HG03442 (cell line): ENCODE data around the gene TMEM115.
A peak's percentile ranks its signal among the peaks of the same experiment; 100 is the strongest.

ENCODE experiments used
- ATAC-seq: cut with Tn5 transposase; IDR thresholded peaks from one replicate; pipeline ENCODE4 v1.9.1; 2021; ENCODE audit warnings: mild to moderate bottlenecking, moderate library complexity; ENCODE audit not compliant: unreplicated experiment

TMEM115 gene

DNA sequence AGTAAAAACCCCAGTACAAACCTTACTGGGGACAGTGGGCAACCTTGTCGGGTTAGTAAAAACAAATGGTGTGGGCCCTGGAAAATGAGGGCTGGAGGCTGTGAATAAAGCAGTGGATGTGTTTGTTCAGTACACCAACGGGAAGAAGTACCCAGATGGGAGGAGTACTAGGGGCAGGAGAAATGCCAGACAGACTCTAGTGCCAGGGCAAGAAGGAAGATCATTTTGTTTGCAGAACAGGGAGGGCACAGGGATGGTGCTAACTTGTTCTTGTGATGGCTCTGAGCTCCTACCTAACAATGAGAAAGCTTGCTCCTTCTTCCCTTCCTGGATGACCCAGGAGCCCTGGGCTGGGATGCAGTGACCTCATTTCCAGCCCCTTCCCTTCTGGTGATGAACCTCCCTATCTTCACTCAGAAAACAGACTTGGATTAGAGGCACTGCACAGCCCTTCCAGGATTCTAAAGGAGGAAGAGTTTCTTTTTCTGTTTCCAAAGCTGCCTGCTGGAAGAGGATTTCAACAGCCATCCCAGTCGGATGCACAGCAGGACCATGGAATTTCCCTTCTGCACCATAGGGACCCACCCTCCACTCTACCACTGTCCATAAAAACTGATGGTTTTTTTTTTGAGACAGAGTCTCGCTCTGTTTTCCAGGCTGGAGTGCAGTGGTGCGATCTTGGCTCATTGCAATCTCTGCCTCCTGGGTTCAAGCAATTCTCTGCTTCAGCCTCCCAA lies 24.8 kb downstream of the TMEM115 start:
- no peak for ATAC-seq

DNA sequence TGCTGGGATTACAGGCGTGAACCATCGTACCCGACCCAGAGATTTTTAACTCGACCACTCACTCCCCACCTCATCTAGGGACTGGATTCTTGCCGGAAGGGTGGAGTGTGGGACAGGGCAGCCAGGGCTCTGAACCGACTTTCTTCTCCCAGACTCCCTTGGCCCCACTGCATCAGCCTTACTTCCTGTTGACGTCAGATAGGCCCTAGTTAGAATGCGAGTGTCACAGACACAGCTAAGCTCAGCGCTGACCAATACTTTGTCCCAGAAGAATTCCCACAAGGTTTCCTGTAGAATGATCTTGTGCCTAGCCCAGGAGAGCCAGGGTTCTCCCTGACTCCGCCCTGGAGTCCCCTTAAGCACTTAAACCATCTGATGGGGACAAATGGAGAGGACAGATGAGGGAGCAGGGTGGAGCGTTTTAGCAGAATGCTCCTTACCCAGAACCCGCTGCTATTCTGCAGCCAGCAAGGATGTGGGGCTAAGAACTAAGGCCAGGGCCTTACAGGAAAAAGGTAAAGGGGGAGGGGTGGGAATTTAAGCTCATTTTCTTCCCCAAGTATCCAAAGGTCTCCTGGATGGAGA lies 25.5 kb downstream of the TMEM115 start:
- ATAC-seq: no peak

DNA sequence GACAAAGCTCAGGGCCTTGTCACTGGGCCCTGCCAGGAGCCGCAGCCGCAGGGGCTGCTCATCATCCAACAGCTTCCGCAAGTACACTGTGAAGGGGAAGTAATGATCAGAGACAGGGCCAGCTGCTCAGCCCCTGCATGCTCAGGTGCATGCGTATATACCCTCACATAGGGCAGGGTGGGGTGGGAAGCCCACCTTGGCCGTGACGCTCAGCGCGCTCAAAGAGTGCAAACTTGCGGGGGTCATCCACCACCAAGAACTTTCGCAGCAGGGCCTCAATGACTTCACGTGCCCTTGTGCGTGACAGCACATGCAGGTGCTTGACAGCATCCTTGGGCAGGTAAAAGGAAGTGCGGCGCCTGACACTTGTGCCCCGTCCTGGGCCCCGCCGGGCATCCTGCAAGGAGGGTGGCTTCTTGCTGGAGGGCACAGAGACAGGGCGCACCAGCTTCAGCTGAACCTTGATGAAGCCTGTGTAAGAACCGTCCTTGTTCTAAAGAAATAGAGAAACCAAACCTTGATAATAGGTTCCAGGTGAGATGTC lies 27.9 kb downstream of the TMEM115 start:
- ATAC-seq: no peak

DNA sequence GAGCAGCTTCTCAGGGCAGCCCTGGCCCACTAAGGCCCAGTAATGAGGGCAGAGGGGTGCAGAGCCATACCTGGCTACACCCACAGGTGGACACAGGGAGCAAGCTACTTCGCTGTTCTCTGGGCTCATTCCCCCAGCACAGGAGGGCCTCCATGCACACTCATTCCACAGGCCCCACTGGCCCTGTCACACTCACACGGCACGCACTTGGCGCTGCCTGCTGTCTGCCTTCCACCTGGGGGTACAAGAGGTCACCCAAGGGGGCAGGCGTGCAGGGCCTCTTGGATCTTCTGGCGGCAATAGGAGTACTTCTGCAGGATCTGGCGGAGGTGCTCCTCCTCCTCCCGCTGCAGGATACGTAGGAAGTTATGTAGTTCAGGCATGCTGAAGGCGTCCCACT lies 29.0 kb downstream of the TMEM115 start:
- ATAC-seq: no peak

DNA sequence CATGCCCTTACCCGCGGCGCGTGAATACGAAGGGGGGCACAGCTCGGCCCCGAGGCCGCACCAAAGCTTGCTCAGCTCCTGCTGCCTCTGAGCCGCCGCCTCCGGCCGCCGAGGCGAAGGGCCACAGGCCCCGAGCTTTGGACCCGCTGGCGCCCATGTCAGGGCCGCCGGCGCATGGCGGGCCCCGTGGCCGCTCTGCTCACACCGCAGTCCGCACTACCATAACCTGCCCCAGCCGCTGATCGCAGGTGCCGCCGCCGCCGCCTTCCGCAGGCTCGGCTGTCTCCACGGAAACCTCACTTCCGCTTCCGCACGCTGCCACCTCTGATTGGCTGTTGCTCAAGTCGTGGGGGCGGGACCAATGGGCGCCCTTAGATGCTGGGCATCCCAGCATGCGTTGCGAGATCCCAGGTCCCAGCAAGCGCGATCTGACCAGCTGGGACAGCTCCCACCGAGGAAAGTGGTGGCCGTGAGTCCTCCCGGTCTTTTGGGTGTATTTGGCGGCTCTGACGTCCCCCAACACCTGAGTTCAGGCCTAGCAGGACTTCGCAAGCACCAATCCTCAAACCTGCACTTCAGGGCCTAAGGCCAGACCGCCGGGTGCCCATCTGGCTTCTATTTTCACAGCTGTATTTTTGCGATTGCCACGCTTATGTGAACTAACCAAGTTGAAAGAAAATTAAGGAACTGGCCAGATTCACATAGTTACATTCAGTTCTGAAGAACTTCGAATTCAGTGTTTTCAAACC lies 31.2 kb downstream of the TMEM115 start, which contains the start of gene TUSC2:
Gene TUSC2 (minus strand): TSS at position 281 of the 749 bp plus-strand sequence. CDS start 124 bp downstream, at position 157.
- ATAC-seq: peak; percentile 87

DNA sequence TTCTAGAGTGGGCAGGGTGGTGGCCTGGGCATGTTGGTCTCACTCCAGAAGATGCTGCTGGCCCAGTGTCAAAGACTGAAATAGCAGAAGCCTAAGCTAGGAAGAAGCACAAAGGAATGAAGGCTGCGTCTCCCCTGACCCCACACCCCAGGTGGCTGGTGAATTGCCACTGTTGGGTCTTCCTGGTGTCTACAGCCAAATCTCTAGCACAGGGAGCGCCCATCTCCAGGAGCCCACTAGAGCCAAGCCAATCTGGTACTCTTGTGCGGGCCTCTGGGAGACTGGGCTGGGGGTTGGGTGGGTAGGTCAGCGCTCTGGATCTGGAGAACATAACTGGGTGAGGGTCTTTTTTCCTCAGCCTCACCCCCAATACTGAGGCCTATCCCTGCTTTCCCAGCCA lies 32.2 kb downstream of the TMEM115 start:
- no peak for ATAC-seq

DNA sequence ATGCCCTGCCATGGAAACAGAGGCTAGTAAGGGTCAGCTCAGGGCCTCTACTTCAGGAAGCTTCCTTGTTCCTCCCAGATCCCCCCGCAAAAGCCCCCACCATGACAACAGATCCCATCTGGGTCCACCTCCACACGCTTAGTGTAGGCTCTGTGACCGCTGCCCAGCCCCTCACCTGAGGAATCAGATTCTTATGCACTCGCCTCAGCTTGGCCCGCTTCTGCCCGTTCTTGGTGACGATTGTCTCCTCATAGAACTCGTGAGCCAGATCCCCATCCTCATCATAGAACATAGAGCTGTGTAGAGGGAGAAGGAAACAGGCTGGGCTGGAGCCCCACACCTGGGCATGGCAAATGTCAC lies 33.2 kb downstream of the TMEM115 start:
- ATAC-seq: no peak

DNA sequence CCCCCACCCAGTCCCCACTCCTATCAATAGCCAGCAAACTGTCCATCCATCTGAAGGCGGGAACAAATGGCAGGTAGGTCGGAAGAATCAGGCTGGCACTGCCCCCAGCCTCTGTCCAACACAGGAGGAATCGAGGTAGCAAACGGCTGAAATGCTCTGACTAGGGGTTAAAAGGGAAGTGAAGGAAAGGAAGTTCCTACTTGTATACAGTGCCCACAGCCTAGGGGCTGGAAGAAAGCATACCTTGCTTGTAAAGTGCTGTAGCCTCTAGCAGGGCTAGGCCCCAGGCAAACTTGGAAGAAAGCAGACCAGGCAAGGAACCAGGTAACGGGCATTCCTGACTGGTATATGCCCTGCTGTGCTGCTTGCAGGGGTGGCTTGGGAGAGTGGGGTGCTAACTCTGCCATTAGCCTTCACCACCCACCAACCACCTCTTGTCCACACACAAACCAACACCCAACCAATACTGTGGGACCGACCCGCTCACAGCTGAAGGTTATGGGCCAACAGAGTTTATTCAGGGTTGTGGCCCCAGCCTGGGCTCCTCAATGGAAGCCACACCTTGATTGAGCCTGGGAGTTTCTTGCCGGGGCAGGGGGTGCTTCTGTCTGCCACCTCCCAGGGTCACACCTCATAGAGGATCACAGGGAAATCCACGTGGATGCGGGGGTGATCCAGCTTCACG lies 33.7 kb downstream of the TMEM115 start:
- no peak for ATAC-seq

DNA sequence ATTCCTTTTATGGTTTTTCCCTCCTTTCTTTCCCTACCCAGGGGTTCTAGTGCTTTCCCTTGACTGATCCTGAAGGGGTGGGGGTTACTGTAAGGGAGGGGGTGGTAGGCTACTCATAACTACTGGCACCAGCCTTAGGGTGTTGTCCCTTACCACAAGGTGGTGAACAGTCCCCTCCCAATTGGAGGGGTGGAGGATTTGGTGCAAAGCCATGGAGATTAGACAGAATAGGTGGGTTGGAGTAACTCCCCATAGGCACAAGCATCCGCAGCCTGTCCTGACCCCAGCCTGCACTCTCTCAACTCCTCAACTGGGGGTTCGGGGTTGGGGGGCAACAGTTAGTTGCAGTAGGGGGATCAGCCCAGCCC lies 34.2 kb downstream of the TMEM115 start:
- no peak for ATAC-seq

DNA sequence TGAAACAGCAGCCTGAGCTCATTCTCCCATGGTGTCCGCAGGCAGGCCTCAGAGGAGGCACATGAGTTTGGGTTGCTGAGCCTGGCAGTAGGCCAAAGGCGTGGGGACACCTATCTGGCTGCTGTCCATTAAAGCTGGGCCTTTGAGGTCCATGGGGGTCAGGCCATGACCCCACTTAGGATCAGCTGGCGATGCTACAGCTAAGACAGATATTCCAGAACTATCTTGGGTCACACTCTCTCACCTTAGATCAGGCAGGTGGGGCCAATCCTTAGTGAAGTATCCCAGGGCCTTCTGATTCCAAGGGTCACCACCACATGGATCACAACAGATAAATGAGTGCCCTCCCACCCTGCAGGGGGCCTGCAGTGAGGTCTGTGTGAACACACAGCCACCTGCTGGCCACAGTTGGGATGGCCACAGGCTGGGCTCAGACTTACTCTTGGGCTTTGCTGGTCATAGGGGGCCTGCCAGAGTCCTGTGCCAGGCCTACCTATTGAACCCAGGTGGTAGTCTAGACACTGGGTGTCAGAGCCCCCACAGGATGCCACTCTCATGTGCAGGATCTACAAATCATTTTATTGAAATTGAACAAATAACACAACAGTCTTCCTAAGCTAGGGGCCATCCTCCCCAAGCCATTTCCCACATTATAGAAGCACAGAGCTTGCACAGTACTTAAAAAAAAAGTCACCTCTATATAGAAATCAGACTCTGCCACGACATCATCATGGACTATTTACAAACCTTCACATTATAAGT lies 34.8 kb downstream of the TMEM115 start:
- no peak for ATAC-seq

DNA sequence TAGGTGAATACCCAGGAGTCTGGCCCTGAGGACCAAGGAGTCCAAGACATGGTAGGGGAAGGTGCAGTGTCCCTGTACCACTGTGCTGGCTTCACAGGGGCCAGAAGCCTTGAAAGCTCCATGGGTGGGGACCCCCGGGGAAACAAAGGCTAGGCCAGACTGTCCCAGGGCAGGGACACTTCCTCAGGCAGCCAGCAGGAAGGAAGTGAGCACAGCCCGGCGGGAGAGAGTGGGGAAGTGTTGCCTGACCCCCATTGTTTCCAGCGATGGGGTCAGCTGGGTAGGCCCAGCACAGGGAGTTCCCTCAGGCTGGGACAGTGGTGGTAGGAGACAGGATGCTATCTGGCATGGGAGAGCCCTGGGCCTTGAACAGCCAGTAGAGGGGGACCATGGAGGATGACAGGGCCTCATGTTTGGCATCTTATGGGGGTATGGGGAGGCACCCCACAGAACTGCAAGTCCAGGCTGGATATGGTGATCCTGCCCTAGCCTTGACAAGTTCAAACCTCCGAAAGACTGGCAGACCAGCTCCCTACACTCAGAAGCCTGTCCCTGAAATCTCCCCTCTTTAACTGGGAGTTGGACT lies 35.6 kb downstream of the TMEM115 start:
- ATAC-seq: no peak

DNA sequence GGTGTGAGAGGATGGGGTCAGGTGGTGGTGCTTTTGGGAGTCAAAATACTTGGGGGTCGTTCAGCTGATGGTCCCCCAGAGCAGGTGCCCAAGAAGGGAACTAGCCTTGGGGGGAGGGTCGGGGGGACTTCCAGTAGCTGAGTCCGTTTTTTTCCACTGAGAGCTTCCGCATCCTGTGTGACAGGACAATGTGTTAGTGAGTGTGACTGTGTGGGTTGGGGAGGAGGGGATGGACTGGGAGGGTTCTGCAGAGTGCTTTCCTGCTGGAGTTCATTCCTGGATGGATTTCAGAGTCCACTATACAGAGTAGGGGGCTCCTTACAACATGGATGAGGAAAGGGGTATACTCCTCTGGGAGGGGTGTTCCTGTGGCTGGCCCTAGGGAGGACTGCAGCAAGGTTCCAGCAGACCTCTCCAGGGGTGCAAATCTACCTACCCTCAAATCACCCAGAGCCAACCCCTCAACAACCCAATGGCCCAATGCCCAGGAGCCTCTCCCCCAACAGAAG lies 36.2 kb downstream of the TMEM115 start:
- ATAC-seq: no peak

DNA sequence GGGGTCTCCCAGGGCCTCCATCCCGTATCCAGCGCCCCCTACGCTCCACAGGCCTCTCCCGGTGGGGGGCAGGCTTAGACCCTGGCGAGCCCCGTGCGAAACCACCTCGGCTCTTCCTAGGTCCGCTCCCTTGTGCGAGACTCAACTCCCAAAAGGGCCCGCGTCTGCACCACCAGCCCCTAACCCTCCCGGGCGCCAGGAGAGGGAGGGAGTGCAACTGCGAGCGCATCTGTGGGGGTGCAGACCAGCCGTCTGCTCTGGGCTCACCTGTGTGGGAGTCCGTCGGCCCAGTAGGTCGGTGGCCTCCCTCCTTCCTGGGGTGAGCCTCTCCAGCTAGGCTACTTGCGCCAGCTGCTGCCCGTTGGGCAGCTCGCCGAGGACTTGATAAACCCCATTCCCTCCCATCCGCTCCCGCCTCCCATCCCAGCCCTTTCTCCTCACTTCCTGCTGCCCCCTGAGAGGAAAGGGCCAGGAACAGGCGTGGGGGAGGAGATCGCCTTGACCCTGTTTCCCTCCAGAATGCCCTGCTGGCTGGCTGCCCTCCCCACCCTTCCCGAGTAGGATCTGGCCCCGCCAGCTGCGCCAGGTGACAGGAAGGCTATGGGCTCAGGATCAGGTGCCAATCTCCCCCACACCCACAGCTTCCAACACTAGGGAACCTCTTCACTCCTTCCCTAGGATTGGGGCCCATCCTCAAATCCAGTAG lies 36.8 kb downstream of the TMEM115 start, which contains the start of gene HYAL2:
Gene HYAL2 (minus strand): TSS at position 360 of the 706 bp plus-strand sequence. CDS start 2,256 bp downstream, outside the sequence.
- no peak for ATAC-seq

DNA sequence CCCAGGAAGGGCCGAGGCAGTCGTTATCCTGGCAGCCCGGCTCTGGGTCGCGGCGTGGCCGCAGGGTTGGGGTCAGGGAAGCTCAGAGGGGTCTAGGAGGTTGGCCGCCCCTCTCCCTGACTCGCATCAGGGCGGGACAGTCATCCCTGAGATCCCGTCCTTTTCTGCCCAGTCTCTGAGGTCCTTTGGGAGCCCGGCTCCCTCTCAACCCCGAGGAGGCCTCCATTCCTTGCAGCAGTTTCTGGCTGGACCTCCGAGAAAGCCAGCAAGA lies 37.3 kb downstream of the TMEM115 start:
- no peak for ATAC-seq

DNA sequence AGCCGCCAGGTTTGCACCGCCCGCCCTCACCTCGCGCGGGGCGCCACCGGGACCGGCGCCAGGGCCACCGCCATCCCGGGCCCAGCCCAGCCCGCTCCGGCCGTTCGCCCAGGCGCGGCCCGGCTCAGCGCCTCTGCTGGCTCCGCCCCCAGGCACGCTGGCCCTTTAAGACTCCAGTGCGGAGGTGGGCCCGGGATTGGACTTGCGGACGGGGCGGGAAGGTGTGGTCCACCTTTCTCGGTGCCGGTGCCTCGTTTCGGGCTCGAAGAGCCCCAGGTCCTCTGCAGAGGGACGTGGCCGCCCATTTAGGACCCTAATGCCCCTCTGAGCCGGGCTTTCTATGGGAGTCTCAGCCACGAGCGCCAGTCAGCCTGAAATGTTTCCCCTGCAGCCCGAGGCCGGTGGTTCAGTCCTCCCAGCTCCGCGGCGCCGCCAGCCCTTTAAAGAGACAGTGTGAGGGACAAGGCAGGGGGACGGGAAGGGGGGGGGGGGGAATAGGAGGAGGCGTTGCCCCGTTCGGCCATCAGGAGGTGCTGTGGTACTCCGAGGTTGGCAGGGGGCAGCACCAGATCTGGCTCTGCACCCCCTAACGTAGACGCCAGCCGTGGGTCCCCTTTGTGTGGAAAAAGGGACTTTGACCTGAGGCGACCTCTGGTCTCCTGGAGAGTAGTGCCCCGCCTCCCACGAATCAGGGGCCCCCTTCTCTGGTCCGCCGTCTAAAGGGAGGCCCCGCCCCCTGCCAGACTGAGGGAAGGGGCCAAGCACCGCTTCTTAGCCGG lies 37.8 kb downstream of the TMEM115 start:
- peak; percentile 75 for ATAC-seq

DNA sequence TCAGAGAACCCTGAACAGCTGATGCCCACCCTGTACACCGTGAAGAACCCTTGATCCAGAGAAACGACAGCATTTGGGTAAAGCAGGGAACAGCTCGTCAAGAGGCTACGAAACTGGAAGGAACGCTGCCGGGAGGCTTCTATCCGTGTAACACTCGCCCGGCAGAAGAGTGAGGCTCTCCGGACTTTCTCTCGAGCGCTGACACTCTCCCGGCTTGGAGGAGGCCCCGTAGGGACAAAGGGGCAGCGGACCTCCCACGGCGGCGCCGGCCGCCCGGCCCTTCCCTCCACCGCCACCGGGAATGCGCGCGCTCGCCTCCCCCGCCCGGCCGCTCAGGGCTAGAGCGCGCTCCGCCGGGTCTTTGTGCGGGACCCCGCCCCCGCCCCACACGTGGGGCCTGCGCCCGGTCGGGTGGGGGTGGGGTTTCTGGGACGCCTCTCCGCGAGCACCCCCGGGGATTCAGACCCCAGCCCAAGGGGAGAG lies 38.4 kb downstream of the TMEM115 start:
- peak; percentile 44 for ATAC-seq

DNA sequence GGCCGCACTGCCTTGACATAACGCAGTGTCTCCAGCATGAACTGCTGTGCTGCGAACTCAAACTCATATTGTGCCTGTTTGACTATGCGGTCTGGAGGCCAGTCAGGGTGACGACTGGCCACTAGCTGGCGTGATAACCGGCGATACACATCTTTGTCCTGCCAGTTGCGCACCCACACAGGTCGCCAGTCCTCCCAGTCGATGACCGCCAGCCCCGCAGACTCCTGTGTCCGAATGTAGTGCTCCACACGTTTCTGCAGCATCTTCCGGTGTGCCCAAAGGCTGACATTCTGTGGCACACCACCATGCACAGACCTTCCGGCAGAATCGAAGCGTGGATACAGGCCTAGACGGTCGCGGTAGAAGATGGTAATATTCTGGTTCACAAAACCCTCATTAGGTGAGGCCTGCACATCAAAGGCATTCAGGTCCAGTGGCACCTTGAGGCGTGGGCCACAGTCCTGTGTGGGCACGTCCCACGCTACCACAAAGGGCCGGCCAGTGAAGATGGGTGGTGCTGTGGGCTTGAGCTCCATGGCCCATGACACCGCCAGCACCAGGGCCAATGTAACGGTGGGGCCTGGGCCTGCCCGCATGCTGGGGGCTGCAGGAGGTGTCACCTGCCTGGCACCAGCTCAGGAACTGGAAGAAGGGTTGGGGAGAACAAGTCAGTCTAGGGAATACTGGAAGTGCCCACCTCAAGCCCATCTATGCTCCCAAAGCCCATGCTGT lies 39.3 kb downstream of the TMEM115 start:
- no peak for ATAC-seq
